ENCODE data around the gene TOP2A.

- TF ChIP-seq POLR2A (IDR thresholded peaks at IDR 0.05; ENCODE audit: low read depth, low read length) (no peak), POLR2AphosphoS5 (IDR thresholded peaks at IDR 0.05; ENCODE audit: low read depth, low read length) (no peak), TAF1 (IDR thresholded peaks at IDR 0.05; ENCODE audit: borderline replicate concordance, low read depth, low read length) (no peak)
Measured at GRCh38 chr17:40450175-40450574, 32.5 kb upstream of the TOP2A start.

Measured in GM12892 (cell line).